NCI-H345 (cell line): Measurements from ENCODE around the gene MYCBPAP.

Experiments
- DNase-seq: peaks from one replicate; lab custom pipeline; 2025; lab: John Stamatoyannopoulos, UW

MYCBPAP gene

DNA sequence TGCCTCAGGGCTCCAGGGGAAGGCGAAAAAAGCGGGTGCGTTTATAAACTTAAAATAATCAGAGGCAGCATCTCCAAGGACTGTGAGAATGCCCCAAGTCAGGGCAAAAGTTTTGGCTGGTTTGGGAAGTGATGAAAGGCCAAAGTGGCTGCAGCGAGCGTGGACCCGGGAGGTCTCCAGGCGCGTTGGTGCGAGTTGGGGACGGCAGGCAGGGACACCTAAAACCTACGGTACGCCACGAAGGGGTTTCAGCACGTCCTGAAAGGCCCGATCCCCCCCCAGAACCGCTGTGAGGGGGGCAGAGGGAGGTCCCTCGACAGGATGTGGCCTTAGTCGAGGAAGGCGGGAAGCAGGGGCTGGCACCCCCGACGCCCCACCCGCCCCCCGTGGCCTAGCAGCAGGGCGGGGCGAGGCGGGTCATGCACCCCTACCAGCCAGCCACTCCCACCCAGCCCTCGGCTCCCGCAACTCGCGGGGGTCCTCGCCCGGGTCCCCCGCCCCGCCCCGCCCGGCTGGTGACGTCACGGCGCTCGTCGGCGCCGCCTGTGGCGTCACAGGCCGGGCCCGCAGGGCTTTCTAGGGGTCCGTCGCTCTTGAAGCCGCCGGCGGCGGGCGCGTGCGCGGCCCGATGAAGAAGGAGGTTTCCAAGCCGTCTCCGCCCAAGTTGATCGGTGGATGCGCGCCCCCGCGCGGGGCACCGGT lies at the start of gene MYCBPAP:
TSS of gene MYCBPAP (plus strand) at position 569 of the 702 bp plus-strand sequence. CDS start 236 bp downstream, outside the sequence.
- DNase-seq = no peak

DNA sequence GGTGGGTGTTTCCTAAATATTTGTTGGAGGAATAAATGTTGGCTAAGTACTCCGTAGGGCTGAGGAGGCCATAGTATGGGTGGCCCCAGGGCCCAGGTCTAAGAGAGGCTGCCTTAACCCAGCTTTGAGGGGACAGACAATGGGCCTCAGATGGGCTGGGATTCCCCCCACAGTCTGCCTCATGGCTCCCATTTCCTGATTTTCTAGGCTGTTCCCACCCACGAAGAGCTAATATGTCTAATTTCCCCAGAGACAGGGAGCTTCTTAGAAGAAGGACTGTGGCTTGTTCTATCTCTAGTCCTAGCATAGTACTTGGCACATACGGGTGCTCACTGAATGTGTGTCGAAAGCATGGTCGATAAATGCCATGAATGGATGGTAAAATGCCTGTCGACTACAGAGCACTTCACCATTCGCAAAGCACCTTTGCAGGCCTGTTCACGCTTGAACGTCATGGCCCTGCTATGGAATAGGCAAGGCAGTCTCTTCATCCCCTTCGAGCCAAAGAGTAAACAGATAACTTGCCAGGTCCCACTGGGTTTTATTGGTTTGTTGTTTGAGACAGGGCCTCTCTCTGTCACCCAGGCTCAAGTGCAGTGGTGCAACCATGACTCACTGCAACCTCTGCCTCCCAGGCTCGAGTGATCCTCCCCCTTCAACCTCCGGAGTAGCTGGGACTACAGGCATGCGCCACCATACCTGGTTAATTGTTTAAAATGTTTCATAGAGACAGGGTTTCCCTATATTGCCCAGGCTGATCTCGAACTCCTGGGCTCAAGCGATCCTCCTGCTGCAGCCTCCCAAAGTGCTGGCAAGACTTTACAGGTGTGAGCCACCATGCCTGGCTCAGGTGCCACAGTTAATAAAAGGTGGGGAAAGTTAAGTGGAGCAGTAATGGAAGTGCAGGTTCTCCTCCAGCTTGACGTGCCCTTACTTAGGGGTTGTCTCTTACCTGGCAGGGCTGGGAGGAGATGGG lies 49.2 kb upstream of the MYCBPAP start:
- peak; percentile 87 for DNase-seq

DNA sequence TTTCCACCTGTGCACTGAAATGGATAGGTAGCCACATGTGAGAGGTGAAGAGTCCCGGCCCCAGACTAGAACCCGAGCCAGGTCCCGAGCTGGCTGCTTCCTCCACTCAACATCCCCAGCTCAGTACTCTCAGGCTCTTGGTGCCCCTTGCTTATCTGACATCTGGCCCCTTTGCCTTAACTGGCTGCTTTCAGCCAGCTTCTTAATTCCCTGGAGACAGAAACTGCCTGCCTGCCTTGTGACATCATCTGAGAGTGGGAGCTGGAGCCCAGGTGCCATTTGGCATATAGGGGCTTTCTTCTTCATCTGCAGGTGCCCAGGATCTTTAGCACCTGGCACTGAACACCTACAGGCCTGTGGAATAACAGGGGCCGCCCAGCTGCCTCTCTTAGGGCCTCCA lies 48.5 kb upstream of the MYCBPAP start:
- no peak for DNase-seq

GRCh38 chr17:50460831-50461526 lies 47.3 kb upstream of the MYCBPAP start:
- no peak for DNase-seq

- DNase-seq = no peak
These were observed 46.6 kb upstream of the MYCBPAP start for GRCh38 chr17:50461550-50462132.

DNA sequence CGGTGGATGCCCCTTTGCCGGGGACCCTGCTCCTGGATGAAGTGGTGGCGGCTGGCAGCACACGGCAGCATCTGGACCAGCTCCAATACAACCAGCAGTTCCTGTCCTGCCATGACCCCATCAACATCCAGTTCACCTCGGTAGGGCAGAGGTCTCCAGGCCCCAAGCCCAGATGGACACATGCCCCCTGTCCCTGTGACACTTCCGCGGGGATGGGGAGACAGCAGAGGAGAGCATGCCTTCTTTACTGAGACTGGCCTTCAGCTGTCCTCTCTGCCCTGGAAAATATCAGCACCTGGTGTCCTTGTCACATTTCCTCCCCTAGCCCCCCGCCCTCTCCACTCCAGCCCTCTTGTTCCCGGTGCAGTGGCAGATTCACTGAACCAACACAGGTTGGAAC lies 45.8 kb upstream of the MYCBPAP start:
- DNase-seq = no peak

- DNase-seq = no peak
These were observed 44.1 kb upstream of the MYCBPAP start for GRCh38 chr17:50464121-50464520.

- DNase-seq = no peak
These were observed 43.5 kb upstream of the MYCBPAP start for GRCh38 chr17:50464736-50465135.

GRCh38 chr17:50465171-50465570 lies 43.1 kb upstream of the MYCBPAP start:
- DNase-seq = no peak

DNA sequence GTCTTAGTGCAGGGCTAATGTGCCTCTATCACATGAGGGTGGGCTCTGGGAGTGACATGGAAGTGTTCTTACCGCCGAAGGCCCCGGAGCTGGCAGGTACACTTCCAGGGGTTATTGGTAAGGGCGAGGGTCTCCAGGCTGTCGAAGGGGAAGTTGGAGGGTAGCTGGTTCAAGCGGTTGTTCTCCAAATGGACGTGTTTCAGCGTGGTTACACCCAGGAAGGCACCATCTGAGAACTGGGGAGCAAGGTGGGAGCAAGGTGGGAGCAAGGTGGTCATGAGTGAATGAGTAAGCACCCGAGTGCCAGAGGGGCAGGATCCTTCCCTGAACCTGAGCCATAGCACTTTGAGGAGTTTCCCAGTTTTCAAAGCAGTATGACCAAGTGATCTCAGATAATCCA lies 42.6 kb upstream of the MYCBPAP start:
- no peak for DNase-seq

DNA sequence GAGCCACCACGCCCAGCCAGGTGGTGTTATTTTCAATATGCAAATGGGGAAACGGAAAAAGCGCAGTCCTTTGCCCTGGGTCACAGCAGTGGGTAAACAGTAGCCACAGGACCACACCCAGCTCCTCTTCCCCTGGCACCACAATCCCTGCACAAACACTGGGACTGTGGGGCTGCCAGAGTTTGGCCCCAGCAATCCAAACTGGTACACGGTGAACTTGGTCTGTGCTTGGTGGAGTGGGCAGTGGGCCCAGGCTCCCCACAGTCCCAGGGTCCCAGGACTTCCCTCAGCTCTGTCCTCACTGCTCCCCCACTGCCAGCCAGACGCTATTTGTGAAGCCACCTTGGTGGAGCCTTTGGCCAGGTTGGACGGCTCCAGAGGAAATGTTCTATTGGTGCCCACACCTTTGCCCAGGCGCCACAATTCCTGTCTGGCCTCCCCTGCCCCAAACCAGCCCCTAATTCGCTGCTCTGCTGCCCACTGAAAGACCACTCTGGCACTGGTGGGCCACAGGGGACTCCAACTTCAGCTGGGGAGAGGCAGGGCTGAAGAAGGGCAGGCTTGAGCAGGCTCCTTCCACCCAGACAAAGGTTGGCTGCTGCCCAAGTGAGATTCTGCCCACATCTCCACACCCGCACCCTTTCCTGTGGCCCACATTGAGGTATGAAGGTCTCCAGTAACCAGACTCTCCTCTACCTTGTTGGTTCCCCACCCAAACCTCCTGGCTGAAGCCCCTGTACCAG lies 41.7 kb upstream of the MYCBPAP start:
- no peak for DNase-seq

DNA sequence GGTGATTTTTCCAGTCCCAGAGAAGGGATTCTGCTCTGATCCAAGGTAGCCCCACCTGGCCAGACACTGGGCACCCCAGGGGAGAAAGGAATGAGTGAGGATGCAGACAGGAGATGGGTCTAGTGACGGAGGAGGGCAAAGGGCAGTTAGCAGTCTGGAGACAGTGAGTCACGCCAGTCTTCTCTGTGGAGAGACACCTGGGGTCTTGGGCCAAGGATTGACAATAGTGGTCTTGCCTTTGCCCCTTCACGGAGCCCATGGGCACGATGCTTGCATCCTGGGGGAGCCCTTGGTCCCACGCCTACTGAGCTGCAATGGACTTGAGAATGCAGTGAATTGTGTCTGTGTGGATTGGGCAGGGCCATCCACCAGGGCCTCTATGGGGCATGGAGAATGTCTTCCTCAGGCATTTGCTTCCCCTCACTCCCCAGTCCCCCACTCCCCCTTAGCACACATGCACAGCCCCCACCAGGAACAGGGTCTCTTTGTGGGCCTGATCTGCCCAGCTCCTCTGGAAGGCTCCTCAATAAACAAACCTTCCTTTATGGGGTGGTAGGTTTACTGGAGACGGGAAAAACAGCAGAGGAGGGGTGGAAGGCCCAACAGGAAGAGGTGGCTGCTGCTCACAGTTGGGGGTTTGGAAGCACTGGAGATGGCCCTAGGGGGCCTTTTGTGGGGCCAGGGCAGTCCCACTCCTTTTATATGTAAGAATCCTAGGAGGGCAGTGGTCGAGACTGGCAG lies 41.0 kb upstream of the MYCBPAP start:
- DNase-seq = no peak

DNA sequence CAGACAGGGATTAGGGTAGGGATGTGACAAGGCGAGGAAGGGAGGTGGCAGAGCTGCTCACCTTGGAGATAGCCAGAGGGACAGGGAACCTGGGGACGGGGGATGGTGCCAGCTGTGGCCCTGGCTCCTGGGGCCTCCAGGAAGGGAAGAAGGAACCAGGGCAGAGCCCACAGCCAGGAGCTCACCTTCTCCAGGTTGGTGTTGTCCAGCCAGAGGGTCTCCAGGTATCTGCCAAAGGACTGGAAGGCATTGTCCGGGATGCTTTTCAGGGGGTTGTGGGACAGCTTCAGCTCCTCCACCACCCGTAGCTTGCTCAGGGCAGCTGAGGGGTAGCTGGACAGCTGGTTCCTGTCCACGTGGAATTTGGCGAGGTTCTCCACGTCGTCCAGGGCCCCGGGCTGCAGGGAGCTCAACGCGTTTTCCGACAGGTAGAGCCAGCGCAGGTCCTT lies 40.4 kb upstream of the MYCBPAP start:
- DNase-seq = no peak

GRCh38 chr17:50468304-50469207 lies 39.7 kb upstream of the MYCBPAP start, which contains the start of gene CHAD:
Gene CHAD (minus strand): TSS chr17:50468880. CDS start chr17:50468813, 67 bp downstream.
- DNase-seq = no peak

DNA sequence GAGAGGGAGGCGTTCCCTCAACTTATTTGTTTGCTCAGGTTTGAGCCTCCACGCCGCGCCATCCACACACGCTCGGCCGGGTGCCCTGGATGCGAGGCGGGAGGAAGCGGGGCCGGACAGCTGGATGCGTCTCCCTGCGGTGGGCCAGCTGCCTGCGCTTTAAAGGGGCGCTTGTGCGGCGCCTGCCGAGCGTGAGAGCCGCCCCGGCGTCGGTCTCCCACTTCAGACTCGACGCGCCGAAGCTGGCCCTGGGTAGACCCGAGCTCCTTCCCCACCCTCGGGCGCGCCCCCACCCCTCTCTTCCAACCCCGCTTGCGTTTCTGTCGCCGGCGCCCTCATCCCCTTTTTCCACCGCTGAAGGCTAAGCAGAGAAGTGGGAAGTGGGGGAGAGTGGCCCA lies 39.0 kb upstream of the MYCBPAP start:
- DNase-seq = no peak

- no peak for DNase-seq
These were observed 38.5 kb upstream of the MYCBPAP start for GRCh38 chr17:50469671-50470305.

DNA sequence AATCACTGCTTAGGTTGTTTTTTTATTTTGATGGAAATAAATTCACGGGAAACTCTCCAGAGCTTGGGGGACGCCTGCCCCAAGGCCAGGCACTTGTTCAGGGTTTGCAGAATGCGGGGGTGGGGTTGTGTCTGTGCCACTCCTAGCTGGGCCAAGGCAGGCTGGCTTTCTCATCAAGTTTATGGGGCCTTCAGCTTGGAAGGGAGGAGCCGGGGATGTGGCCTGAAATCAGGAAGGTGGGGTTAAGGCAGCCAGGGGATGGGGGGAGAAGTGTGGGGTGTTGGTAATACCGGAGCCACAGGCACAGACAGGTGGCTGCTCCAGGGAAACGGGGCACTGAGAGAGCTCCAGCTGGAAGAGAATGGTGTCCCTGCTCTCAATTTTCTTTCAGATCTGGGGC lies 37.8 kb upstream of the MYCBPAP start:
- no peak for DNase-seq

DNA sequence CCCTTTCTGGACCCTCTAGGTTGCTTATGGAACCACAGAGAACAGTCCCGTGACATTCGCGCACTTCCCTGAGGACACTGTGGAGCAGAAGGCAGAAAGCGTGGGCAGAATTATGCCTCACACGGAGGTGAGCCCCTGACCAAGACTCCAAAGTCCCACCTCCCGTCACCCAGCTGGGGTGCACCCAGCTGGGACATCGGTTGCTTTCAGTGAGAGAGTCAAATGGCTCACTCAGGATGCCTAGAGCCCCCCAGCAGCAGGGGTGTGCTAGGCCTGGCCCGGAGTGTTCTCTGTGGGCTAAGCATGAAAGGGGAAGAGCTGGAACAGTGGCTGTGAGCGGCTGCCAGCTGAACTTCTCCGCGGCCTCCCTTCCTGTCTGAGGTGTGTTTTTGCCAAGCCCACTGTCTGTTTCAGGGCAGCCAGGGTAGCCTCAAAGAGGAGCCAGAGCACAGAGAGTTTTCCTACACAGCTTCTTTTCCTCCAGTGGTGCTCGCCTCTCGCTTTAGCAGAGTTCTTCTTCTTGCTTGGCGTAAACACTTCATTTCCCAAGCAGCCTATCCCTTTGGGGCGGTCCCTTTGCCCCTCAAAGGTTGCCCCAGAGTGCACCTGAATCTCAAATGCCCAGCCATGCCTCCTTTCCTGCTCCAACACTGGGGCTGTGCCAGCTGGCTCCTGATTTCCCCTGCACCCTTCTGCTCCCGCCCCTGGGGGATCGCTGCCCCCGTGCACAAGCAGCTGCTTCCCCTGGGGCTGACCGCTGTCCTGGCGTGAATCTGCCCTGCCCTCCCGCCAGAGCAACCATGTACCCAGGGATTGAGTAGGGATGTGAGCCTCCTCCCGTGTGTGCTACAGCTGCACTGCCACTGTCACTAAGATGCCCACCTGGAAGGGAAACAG lies 37.0 kb upstream of the MYCBPAP start:
- no peak for DNase-seq
